ENCODE data around the gene EDC3. TPM values are rescaled to one million over a fixed set of nuclear protein-coding genes. Genes with fewer than 3 reads are reported as not detected.

The EDC3 gene
- total RNA-seq, 2 experiments from 2014 or later = 41.9 to 44.1 TPM

GRCh38 chr15:74725845-74726773, 30.3 kb upstream of the EDC3 start:
- ATAC-seq (peak; percentile 76), DNase-seq (peak; percentile 77)
- Mint-ChIP-seq H3K9me3 (no peaks in the 10 kb centered on the region), H3K36me3 (ENCODE audit: low read depth) (no peaks in the 10 kb centered on the region), H3K4me3 (peak overlapping the region; percentile 71), H3K4me1 (ENCODE audit: low read depth) (peaks cover 9% of the 10 kb centered on the region), H3K27ac (peak overlapping the region; percentile 9), H3K27me3 (peaks cover 17% of the 10 kb centered on the region)
- TF ChIP-seq CTCF (IDR thresholded peaks at IDR 0.05) = no peak
- intact Hi-C loops (cut with micrococcal nuclease) = no loop called here
- ChIA-PET POLR2A (interaction anchor here (0.9 to 1.1 kb wide), 3 partner anchors 9 to 116 kb away, joined by 3 read pairs; partner anchors contain the start of gene CYP1A2), CTCF (interaction anchor here (0.8 to 1.7 kb wide), 8 partner anchors 11 to 153 kb away, joined by 3 to 6 read pairs (median 4); no protein-coding TSS in a partner anchor)

GRCh38 chr15:74725225-74725774, 29.5 kb upstream of the EDC3 start, which contains the start of gene CYP1A1:
TSS of gene CYP1A1 (minus strand) at chr15:74725528. CDS start at chr15:74723097, 2,431 bp downstream.
- intact Hi-C loops (cut with micrococcal nuclease) = no loop called here
- ChIA-PET CTCF (interaction anchor here (0.8 to 2.1 kb wide), 5 partner anchors 10 to 94 kb away, joined by 3 to 10 read pairs (median 4); no protein-coding TSS in a partner anchor), POLR2A (interaction anchor here (1.1 kb wide), 2 partner anchors 23 to 184 kb away, joined by 3 read pairs; partner anchors contain the start of genes ARID3B and CYP1A2)
- ATAC-seq (peak; percentile 35), DNase-seq (peak; percentile 38)
- peaks cover 9% of the 10 kb centered on the region for H3K4me1 Mint-ChIP-seq (ENCODE audit: low read depth)
- H3K4me3 Mint-ChIP-seq = peak within 1 kb of the TSS; percentile 71
- H3K36me3 Mint-ChIP-seq (ENCODE audit: low read depth) = no peaks in the 10 kb centered on the region
- no peaks in the 10 kb centered on the region for H3K9me3 Mint-ChIP-seq
- TF ChIP-seq CTCF (IDR thresholded peaks at IDR 0.05) = no peak
- H3K27me3 Mint-ChIP-seq = peaks cover 16% of the 10 kb centered on the region
- H3K27ac Mint-ChIP-seq = peak within 1 kb of the TSS; percentile 14

- POLR2A ChIA-PET = interaction anchor here (0.6 to 1.1 kb wide), 2 partner anchors 24 to 184 kb away, joined by 3 read pairs; partner anchors contain the start of gene ARID3B
- intact Hi-C loops (cut with micrococcal nuclease) = no loop called here
- CTCF ChIA-PET = interaction anchor here (0.6 to 2.1 kb wide), 5 partner anchors 10 to 93 kb away, joined by 3 to 10 read pairs (median 4); no protein-coding TSS in a partner anchor
- Mint-ChIP-seq H3K4me1 (ENCODE audit: low read depth) (peaks cover 9% of the 10 kb centered on the region), H3K36me3 (ENCODE audit: low read depth) (no peaks in the 10 kb centered on the region), H3K9me3 (no peaks in the 10 kb centered on the region), H3K27ac (no peak overlapping the region), H3K27me3 (peaks cover 16% of the 10 kb centered on the region), H3K4me3 (peak overlapping the region; percentile 71)
- ATAC-seq = no peak
- no peak for TF ChIP-seq CTCF (IDR thresholded peaks at IDR 0.05)
- DNase-seq = no peak
These were observed 28.9 kb upstream of the EDC3 start for GRCh38 chr15:74724570-74725224.

GRCh38 chr15:74723754-74724334, 28.0 kb upstream of the EDC3 start:
- CTCF ChIA-PET = interaction anchor here (0.6 to 2.1 kb wide), 3 partner anchors 40 to 92 kb away, joined by 3 to 10 read pairs (median 4); no protein-coding TSS in a partner anchor
- no peaks in the 10 kb centered on the region for H3K9me3 Mint-ChIP-seq
- H3K4me3 Mint-ChIP-seq = peak overlapping the region; percentile 20
- H3K36me3 Mint-ChIP-seq (ENCODE audit: low read depth) = no peaks in the 10 kb centered on the region
- H3K4me1 Mint-ChIP-seq (ENCODE audit: low read depth) = peaks cover 9% of the 10 kb centered on the region
- peaks cover 16% of the 10 kb centered on the region for H3K27me3 Mint-ChIP-seq
- DNase-seq = no peak
- POLR2A ChIA-PET = interaction anchor here (0.6 kb wide), 1 partner anchor 23 kb away, joined by 3 read pairs; no protein-coding TSS in a partner anchor
- H3K27ac Mint-ChIP-seq = no peak overlapping the region
- intact Hi-C loops (cut with micrococcal nuclease) = no loop called here
- ATAC-seq = peak; percentile 31
- TF ChIP-seq CTCF (IDR thresholded peaks at IDR 0.05) = no peak
